Measurements from ENCODE around the gene DYNLT2B.
"Not testable (repeated sequence)": the region's sequence is repeated elsewhere in the genome, so short reads cannot be mapped to it uniquely, and the experiment has no call there.

Gene DYNLT2B

DNA sequence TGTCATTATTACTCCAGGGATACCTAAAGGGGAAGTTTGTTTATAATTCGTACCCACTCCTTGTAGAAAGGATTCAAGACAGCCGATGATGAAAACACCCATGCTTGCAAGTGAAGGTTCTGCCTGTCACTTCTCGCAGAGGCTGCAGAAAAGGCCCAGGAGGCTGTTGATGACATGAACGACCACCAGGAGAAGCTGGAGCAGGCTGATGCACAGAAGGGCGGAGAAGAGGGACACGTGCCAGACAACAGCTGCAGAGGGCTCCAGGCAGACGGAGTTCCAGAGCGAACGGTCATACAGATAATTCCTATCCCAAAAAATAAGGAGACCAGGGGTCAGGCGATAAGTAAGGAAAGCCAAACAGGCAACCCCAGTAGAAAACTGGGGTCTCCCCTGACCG is 5.7 kb upstream of the DYNLT2B start:
- no peak for DNase-seq

DNA sequence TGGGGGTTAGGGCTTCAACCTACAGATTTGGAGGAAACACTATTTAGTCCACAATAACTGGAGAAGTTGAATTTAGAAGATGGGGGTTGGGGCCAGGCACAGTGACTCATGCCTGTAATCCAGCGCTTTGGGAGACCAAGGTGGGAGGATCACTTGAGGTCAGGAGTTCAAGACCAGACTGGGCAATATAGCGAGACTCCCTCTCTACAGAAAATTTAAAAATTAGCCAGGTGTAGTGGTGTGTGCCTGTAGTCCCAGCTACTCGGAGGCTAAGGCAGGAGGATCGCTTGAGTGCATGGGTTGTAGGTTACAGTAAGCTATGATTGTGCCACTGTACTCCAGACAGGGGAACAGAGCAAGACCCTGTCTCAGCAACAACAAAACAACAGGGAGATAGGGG is 5.0 kb upstream of the DYNLT2B start:
- DNase-seq, result no peak

DNA sequence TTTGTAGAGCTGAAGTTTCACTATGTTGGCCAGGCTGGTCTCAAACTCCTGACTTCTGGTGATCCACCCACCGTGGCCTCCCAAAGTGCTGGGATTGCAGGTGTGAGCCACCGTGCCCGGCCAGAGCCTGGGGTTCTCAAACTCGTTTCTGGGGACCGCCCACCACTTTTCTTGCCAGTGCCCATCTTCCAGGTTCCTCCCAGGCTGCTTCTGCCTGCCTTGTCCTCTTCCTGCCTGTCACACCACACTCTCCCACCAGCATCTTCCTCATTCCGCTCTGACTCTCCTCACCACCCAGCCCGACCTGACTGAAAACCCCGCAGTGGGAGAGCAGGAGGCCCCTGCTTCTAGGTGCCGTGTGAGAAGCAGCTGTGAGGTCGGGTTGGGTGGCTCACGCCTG is 3.1 kb upstream of the DYNLT2B start:
- no peak for DNase-seq

DNA sequence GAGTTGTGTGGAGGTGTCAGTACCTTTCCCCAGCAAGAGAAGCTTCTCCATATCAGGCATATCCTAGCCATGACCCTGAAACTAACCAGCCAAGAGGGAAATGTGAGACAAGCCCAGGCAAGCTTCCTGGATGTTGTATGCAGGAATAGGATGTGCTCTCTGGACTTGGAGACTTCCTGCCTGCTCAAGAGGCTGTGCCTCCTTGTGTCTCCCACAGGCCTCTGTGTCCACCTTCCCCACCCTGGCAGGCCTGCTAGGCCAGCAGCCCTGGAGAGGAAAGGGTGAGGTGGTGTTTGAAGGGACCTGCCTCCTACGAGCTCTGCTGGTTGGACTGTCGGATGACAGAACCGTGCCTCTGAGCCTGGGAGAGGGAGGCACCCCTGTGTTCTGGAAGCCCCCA is 2.1 kb upstream of the DYNLT2B start:
- DNase-seq, result no peak

DNA sequence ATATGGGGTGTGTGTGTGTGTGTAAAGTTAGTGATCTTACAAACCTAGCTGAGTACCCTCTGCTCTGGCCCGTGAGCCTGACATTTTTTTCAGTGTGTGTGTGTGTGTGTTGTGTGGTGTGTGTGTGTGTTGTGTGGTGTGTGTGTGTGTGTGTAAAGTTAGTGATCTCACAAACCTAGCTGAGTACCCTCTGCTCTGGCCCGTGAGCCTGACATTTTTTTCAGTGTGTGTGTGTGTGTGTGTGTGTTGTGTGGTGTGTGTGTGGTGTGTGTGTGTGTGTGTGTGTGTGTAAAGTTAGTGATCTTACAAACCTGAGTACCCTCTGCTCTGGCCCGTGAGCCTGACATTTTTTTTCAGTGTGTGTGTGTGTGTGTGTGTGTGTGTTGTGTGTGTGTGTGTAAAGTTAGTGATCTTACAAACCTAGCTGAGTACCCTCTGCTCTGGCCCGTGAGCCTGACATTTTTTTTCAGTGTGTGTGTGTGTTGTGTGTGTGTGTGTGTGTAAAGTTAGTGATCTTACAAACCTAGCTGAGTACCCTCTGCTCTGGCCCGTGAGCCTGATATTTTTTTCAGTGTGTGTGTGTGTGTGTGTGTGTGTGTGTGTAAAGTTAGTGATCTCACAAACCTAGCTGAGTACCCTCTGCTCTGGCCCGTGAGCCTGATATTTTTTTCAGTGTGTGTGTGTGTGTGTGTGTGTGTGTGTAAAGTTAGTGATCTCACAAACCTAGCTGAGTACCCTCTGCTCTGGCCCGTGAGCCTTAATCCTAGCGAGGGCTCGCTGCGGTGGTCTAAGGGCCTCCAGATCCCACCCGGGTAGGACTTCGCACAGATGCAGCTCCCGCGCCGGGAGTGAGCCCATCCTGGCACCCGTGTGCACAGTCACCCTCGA is 997 bp downstream of the DYNLT2B start:
- not testable (repeated sequence) for DNase-seq

DNA sequence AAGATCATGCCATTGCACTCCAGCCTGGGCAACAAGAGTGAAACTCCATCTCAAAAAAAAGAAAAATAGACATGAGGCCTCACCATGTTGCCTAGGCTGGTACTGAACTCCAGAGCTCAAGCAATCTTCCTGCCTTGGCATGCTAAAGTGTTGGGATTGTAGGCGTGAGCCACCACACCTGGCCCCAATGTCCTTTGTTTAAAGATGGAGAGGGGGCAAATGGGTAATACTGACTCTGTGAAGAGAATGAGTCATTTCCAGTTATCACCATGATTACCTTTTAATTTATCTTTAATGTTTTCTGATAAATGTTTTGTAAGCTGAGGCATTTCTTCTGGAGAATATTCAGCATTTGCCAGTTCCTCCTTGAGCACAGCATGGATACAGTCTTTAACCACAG is 2.2 kb downstream of the DYNLT2B start:
- no peak for DNase-seq

DNA sequence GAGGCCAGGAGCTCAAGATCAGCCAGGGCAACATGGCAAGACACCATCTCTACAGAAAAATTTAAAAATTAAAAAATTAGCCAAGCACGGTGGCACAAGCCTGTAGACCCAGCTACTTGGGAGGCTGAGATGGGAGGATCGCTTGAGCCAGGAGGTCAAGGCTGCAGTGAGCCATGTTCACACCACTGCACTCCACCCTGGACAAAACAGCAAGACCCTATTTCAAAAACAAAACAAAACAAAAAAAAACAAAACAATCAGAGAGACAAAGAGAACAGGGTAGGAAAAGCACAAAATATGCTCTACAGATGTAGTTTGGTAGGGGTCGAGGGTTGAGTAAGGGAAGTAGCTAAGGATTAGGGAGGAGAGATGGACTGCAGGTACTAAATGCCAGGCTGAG is 3.4 kb downstream of the DYNLT2B start:
- no peak for DNase-seq

DNA sequence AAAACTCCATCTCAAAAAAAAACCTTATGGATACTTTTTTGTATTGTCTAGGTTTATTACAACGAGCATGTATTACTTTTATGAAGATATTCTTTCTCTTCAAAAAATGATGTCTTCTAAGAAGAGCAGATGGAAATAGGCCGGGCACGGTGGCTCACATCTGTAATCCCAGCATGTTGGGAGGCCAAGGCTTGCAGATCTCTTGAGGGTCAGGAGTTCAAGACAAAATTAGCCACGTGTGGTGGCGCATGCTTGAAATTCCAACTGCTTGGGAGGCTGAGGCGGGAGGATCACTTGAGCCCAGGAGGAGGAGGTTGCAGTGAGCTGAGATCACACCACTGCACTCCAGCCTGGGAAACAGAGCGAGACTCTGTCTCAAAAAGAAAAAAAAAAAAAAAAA is 4.0 kb downstream of the DYNLT2B start:
- not testable (repeated sequence) for DNase-seq

DNA sequence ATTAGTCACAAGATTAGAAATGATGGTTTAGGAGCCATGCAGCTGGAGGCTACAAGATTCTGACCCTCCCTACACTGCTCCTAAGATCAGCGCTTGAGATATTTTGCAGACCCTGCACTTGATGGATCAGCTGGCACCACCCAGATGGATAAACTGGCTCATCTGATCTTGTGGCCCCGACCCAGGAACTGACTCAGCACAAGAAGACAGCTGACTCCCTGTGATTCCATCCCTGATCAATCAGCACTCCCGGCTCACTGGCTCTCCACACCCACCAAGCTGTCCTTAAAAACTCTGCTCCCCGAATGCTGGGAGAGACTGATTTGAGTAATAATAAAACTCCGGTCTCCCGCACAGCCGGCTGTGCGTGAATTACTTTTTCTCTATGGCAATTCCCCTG is 15.1 kb downstream of the DYNLT2B start:
- DNase-seq, result not testable (repeated sequence)

DNA sequence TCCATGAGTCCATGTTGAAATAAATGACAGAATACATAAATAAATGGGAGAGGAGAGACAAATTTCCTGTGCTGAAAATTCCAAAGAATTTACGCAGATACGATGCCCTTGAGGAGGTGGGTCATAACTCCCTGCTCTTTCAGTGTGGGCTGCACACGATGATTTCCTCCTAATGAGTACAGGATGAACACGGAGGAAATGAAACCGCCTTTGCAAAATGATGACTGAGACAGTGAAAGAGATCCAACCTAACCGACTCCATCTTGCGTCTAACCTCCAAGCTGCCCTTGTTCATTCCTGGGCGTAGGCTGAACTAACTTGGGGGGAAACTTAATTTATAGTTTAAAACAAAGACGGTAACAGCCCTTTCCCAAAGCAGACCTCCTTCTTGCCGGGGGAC is 15.5 kb downstream of the DYNLT2B start:
- not testable (repeated sequence) for DNase-seq

DNA sequence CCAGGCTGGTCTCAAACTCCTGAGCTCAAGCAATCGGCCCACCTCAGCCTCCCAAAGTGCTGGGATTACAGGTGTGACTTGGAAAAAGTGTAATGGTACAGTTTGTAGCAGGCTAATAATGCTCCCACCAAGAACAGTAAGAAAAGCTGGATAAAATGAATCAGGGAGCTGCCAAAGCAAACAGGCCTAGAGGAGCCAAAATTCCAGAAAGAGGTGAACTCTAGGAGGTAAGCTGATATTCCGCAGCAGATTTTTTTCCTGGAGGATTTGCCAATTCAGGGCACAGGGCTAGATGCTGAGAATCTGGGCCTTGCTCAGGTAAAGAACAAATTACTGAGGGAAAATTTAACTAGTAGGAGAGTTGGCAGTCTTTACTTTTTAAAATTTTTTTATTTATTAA is 19.5 kb downstream of the DYNLT2B start:
- no peak for DNase-seq

DNA sequence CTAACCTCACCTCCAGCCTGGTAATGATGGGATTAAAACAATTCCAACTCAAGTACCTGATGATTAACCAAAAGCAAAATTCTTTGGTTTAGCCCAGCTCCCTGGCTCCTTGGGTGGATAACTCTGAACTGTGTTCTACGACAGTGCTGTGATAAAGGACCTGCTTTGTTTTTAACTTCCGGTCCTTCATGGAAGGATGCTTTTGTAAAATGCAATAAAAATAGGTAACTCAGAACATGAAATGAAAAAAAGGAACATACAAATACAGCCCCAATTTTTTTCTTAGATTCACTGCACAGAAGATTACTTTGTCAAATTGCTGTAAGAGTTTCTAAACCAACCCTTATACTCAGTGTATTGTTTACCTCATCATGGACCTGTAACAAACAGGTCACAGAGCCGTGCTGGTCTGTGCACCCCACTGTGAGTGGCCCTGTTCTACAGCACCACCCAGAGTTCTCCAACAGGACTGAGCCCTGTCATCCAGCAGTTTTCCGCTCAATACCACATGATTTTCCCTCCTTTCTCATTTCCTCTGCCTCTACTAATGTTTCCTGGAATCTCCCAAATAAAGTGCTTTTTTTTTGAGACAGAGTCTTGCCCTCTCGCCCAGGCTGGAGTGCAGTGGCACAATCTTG is 25.6 kb downstream of the DYNLT2B start:
- no peak for DNase-seq

DNA sequence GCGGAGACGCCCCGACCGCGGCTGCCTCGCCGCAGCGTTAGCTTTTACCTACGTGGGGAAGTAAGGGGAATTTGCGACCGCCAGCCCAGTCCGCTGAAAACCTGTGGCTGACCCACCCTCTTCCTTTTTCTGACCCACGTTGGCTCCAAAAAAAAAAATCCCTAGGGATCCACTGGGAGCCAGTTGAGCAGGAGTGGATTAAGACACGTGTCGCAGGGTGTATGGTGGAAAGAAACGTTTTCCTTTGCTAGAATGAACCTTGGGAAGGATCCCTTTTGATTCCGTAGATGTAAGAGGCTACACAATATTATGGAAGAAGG is 29.9 kb downstream of the DYNLT2B start:
- DNase-seq, result no peak

DNA sequence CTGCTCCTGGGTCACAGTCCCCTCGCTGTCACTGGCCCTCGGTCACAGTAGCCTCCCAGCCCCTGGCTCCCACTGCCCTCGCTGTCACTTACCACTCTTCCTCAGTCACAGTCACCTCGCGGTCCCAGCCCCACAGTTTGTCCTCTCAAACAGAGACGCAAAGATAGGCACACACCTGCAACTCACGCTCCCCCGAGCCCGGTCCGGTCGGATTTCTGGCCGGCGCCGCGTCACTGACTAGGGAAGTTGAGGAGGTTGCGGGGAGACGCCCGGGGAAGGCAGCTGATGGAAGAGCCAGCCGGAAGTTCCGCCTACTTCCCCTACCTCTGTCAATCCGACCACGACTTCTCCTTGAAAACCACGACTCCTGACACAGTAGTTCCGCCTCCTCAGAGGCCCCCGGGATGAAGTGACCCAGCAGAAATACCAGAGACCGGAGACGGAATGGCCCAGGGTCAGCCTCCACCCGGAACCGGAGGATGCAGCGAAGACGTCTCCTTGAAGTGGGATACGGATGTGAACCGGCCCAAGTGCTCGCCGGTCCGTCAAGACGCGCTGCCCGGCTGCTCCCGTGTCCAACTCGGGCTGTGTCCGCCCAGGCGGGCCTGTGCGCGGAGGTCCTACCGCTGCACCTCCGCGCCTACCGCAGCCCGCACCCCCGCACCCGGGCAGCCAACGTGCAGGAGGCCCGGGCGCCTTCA is 30.4 kb downstream of the DYNLT2B start, which contains the start of gene PCYT1A:
Gene PCYT1A, minus strand, starts transcription at position 287 of the 701 bp plus-strand sequence. CDS start 17,195 bp downstream, outside the sequence.
- peak; percentile 67 for DNase-seq

DNA sequence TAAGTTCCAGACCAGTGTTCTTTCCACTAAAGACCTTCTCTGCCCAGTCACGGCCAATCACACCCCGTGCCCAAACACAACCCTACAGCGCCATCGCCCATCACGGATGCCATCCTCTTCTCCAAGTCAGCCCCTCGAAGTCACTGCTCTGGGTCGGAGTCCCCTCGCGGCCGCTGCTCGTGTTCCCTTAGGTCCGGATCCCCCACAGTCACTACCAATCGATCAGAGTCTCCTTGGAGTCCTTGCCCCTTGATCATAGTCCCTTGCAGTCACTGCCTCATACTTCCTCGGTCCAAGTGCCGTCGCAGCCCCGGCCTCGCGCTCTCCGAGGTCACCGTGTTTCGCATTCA is 31.0 kb downstream of the DYNLT2B start:
- no peak for DNase-seq

DNA sequence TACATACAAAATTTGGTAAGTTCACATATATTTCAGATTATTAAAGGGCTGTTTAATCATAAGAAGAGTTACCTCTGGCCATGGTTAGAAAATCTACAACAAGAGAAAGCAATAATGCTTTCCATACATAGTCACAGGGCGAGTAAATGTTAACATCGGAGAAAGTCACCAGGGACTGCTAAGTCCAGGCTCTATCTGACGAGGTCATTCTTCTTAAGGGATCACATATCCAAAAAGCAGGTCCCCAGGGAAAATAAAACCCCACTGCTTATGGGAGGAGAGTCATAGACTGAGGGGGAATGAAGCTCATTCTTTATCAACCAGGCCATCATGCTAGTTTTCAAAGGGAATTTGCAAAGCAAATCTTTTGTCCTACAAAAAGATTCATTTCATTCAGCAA is 33.6 kb downstream of the DYNLT2B start:
- DNase-seq, result no peak

DNA sequence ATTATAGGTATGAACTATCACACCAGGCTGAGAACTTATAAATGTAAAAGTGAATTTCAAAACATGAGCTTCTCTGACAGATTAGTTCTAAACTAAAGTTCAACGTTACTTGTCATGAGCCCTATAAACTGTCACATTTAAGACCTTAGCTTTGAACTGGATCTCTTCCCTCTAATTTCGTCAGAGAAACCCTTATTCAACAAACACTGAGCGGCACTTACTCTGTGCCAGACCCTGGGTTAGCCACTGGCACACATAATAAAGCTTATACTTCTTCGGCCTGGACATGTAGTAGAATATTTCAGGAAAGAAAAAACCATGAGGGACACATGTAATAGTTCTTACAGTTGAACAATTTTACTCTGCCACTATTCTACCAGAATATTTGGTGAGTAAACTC is 36.1 kb downstream of the DYNLT2B start:
- DNase-seq, result no peak

DNA sequence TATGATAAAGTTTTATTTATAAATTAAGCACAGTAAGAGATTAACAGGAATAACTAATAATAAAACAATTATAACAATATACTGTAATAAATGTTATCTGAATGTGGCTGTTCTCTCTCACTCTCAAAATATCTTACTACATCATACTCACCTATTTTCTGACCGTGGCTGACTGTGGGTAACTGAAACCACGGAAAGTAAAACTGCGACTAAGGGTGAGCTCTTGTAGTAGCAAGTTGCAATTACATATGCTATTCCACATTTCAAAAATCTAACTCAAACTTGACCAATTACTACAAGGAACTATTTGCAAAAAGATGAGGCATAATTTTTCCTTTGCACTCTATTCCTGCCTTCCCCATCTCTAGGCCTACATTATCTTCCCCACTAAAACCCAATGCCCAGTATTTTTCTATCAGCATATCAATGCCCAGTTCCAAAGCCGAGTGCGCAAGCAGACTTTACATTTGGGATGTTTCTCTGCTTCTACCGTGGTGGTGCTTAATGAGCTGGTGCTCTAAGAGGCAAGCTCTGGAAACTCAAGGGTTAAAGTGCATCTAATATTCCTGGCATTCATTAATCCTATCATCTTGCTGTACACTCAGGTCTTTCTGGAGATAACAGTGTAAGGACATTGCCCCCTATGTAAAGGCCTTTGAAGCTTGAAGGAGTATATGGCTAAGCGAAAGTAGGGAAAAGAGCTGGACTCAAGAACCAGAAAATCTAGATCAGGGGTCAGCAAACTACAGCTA is 37.2 kb downstream of the DYNLT2B start:
- no peak for DNase-seq

DNA sequence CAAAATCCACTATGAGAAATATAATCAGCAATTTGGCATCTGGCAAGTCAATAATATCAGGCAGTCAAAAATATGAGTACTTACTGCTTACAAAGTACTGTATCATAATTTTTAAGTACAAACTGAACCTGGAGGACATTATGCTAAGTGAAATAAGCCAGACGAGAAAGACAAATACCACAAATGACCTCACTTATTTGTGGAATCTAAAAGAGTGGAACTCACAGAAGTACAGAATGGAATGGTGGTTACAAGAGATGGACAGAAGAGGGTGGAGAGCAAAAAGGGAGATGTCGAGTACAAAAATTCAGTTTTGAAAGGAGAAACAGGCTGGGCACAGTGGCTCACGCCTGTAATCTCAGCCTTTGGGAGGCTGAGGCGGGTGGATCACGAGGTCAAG is 42.9 kb downstream of the DYNLT2B start:
- DNase-seq, result no peak

DNA sequence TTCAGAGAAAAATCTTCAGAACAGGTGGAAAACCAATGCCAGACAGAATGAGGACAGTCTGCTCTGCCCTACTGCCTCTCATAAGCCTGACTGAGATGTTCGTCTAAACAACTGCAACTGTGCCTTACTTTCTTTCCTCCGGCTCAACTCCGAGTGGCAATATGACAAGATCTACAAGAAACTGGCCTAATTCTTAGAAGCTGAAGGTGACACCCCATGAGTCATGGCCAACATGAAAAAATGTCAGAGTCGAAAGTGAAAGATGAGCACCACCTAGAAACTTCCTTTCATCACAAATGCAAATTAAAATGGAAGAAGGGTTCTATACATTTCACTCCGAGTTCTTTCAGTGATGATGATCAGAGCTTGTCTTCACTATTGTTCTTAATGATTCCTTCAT is 43.5 kb downstream of the DYNLT2B start:
- DNase-seq, result peak; percentile 51

DNA sequence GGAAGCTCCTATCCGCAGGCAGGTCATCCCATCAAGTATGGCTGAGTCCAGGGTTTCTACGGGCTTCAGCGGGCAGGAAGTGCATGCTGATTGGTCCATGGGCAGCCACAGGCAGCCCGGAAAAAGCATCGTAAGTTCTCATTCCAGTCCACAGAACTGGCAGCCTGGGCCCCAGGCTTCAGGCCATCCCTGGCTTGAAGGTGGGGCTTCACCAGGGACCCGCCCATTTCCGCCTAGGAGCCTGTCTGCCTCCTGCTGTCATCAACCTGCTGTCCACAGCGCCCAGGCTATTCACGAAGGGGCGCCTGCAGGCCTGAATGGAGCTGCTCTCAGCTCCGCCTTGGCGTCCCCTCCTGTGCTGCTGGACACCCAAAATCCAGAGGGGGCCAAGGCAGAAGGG is 44.4 kb downstream of the DYNLT2B start:
- no peak for DNase-seq

DNA sequence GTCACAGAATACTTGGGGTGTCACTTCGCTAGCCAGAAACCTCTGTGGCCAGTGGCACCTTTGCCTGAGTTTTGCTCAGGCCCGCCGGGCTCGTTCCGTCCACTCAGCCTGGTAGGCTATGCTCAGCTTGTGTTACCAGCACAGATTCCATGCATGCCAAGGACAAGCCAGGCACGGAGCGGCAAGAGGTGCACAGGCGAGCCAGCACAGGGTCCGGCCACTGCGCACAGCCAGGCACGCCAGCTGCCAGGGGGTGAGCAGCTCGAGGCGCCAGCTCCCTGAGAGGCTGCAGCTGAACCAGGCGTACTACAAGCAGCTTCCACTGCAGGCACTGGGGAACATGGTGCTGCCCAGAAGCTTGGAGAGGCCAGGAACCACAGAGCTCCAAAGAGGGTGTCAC is 45.2 kb downstream of the DYNLT2B start:
- DNase-seq, result no peak

DNA sequence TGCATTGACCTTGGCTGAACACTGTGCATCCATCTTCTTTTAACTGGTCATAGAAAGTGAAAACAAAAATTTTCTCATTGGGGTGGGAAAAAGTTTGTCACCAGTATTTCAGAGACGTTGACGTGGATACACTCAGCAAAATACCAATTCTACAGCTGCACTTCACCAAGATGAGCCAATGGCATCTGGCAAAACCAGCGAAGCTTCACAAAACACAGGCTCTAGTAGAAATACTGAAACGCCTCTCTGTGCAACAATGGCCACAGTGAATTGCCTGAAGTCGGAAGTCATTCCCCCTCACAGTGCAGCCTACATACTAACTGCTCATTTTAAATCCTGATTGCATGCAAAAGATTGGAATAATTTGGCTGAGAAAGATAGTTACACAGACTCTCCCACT is 47.5 kb downstream of the DYNLT2B start:
- no peak for DNase-seq

All from activated effector memory CD4-positive, alpha-beta T cell treated with Interleukin-2 at 50 U/mL for 16 hours (primary cell).